Psoas muscle (tissue), 8 donors: Measurements from ENCODE around the gene PLCD4. TPM values are rescaled to one million over a fixed set of nuclear protein-coding genes. Genes with fewer than 3 reads are reported as not detected.
A peak's percentile ranks its signal among the peaks of the same experiment; 100 is the strongest.

Source experiments
- ATAC-seq, 4 donors: fragments of 200-7000 bp; cut with Tn5 transposase; one replicate each; pipeline ENCODE4 v1.9.1; 2020; ENCODE audit warnings: moderate library complexity in 3 of 4, mild to moderate bottlenecking in 2 of 4
- DNase-seq, 2 donors: peaks; one replicate each; pipeline ENCODE4 v3.0.0-alpha.2; 2020
- H3K27ac ChIP-seq: fragments of 200-600 bp; one replicate; pipeline ENCODE4 v1.8.0; 2022
- H3K27me3 ChIP-seq, 3 donors: fragments of 200-600 bp in 1 of 3; one replicate each; pipeline versions ENCODE4 v1.6.1 to v1.8.0; 2013 to 2022; ENCODE audit warnings: low read length in 2 of 3, mild to moderate bottlenecking in 2 of 3, moderate library complexity in 1 of 3; ENCODE audit not compliant: insufficient read depth in 3 of 3
- H3K36me3 ChIP-seq, 2 donors: fragments of 200-600 bp in 1 of 2; one replicate each; pipeline versions ENCODE4 v1.6.1 to v1.8.0; 2013 to 2022; ENCODE audit warnings: low read depth in 1 of 2, mild to moderate bottlenecking in 1 of 2, moderate library complexity in 1 of 2; ENCODE audit not compliant: insufficient read depth in 1 of 2
- H3K4me1 ChIP-seq: fragments of 200-600 bp; one replicate; pipeline ENCODE4 v1.8.0; 2022
- H3K4me3 ChIP-seq: fragments of 200-600 bp; one replicate; pipeline ENCODE4 v1.8.0; 2022; ENCODE audit warnings: mild to moderate bottlenecking
- H3K9me3 ChIP-seq: fragments of 200-600 bp; one replicate; pipeline ENCODE4 v1.8.0; 2022
- CTCF ChIP-seq: fragments of 200-600 bp; IDR thresholded peaks from one replicate; pipeline ENCODE4 v1.8.0; 2022; ENCODE audit warnings: antibody characterized with exemption
- WGBS, 3 donors: extraction: QIAGEN DNeasy Blood & Tissue Kit; methylation state at CpG; one replicate each; pipeline versions ENCODE4 v1.1.6 to v1.1.7; 2013; 5-methylcytosine and 5-hydroxymethylcytosine counted together
- intact Hi-C, 2 donors: fragments of 100-400 bp; cut with DNase I; formaldehyde crosslinking; loops; one replicate each; pipeline versions ENCODE4 v1.11.0 to v1.14.2; 2022
- polyA plus RNA-seq, 3 donors: library from polyadenylated mRNA; stranded (reverse); fragments of 200-250 nt; gene quantifications; one replicate each; pipeline ENCODE4 v1.2.3, GENCODE V29; 2013
- total RNA-seq, 4 donors: library from RNA; stranded (reverse); fragmentation: NEBNext Ultra II Directional in 2 of 4; extraction: Animal tissue kit (Norgen Biotek cat#: 25700) in 2 of 4; gene quantifications; one replicate each; pipeline versions ENCODE4 v1.2.1 to v1.2.4, GENCODE V29; 2021 to 2023
- donor health status: healthy with polysubstance abuse.
- donor health status: DM: no; HTN: no; CAD: no; lungs with moderate emphysema.
- donor health status: Bipolar disorder and iron deficiency.
- donor health status: healthy.
- donor health status: DM: yes; HTN: yes; CAD: no.
- donor health status: DM: no; HTN: no; CAD: no.
- donor health status: DM: no; HTN: no; CAD: no.
- donor health status: DM: yes; HTN: yes; CAD: no.

The PLCD4 gene
- total and polyA plus RNA-seq, 7 donors: 1.4 to 85.2 (median 38.0) TPM

GRCh38 chr2:218635719-218636118 lies 28.0 kb downstream of the PLCD4 start:
- Histone ChIP-seq H3K27me3 (no peaks in the 10 kb centered on the region), H3K36me3 (peaks cover 17 to 100% of the 10 kb centered on the region in 2 donors), H3K4me3 (no peak overlapping the region), H3K4me1 (no peaks in the 10 kb centered on the region), H3K27ac (no peak overlapping the region), H3K9me3 (no peaks in the 10 kb centered on the region)
- ATAC-seq (no peak), DNase-seq (no peak)
- TF ChIP-seq CTCF: no peak
- intact Hi-C loops: no loop called here
- WGBS, 3 donors: 87 to 92% (median 90%) methylated on average over 5 of the region's 5 CpGs

GRCh38 chr2:218638372-218638771 lies 30.7 kb downstream of the PLCD4 start:
- Histone ChIP-seq H3K4me3 (no peak overlapping the region), H3K27me3 (no peaks in the 10 kb centered on the region), H3K9me3 (no peaks in the 10 kb centered on the region), H3K4me1 (no peaks in the 10 kb centered on the region), H3K27ac (no peak overlapping the region), H3K36me3 (peaks cover 15 to 98% of the 10 kb centered on the region in 2 donors)
- ATAC-seq: no peak
- TF ChIP-seq CTCF: no peak
- intact Hi-C loops: no loop called here
- DNase-seq: no peak
- 96 to 97% (median 97%) methylated on average over 18 of the region's 18 CpGs for WGBS, 3 donors

- WGBS, 3 donors: 79 to 94% (median 84%) methylated on average over 18 of the region's 18 CpGs
- Histone ChIP-seq H3K27me3 (no peaks in the 10 kb centered on the region), H3K4me1 (no peaks in the 10 kb centered on the region), H3K36me3 (peaks cover 13 to 97% of the 10 kb centered on the region in 2 donors), H3K9me3 (no peaks in the 10 kb centered on the region), H3K4me3 (no peak overlapping the region), H3K27ac (no peak overlapping the region)
- intact Hi-C loops: no loop called here
- no peak for DNase-seq
- TF ChIP-seq CTCF: no peak
- ATAC-seq: peak in 2 of 4 donors; percentile 22 to 24
These were observed 34.5 kb downstream of the PLCD4 start for GRCh38 chr2:218642121-218642656.

- Histone ChIP-seq H3K36me3 (peaks cover 13 to 97% of the 10 kb centered on the region in 2 donors), H3K27ac (no peak overlapping the region), H3K4me1 (no peaks in the 10 kb centered on the region), H3K4me3 (no peak overlapping the region), H3K9me3 (no peaks in the 10 kb centered on the region), H3K27me3 (no peaks in the 10 kb centered on the region)
- ATAC-seq (peak in 1 of 4 donors; percentile 18), DNase-seq (no peak)
- TF ChIP-seq CTCF: no peak
- intact Hi-C loops: no loop called here
- WGBS, 3 donors: 82 to 87% (median 83%) methylated on average over 17 of the region's 17 CpGs
These were observed 35.1 kb downstream of the PLCD4 start for GRCh38 chr2:218642786-218643185.

- H3K4me1 ChIP-seq: peaks cover 4% of the 10 kb centered on the region
- DNase-seq (no peak), ATAC-seq (no peak)
- H3K36me3 ChIP-seq: peaks cover 13 to 97% of the 10 kb centered on the region in 2 donors
- no peaks in the 10 kb centered on the region for H3K9me3 ChIP-seq
- no peak for TF ChIP-seq CTCF
- H3K4me3 ChIP-seq: no peak overlapping the region
- 87 to 96% (median 88%) methylated on average over 10 of the region's 10 CpGs for WGBS, 3 donors
- H3K27me3 ChIP-seq: no peaks in the 10 kb centered on the region
- no peak overlapping the region for H3K27ac ChIP-seq
- intact Hi-C loops: no loop called here
These were observed 36.1 kb downstream of the PLCD4 start for GRCh38 chr2:218643751-218644310.
